ENCODE data around the gene ILKAP. TPM values are rescaled to one million over a fixed set of nuclear protein-coding genes. Genes with fewer than 3 reads are reported as not detected.

Gene ILKAP
- total RNA-seq, 1 experiment from 2014 or later = 55.4 TPM

- no peak for DNase-seq
- BruUV-seq (replicated peaks) = no TSS peak
- Mint-ChIP-seq H3K27ac (ENCODE audit: unreplicated experiment) (no peak overlapping the region), H3K4me3 (ENCODE audit: low read depth, unreplicated experiment) (no peak overlapping the region), H3K9me3 (ENCODE audit: low read depth, unreplicated experiment) (no peaks in the 10 kb centered on the region), H3K4me1 (ENCODE audit: low read depth, unreplicated experiment) (no peaks in the 10 kb centered on the region), H3K36me3 (ENCODE audit: insufficient read depth, unreplicated experiment) (peaks cover 42% of the 10 kb centered on the region), H3K27me3 (ENCODE audit: unreplicated experiment) (no peaks in the 10 kb centered on the region)
- intact Hi-C loops (cut with micrococcal nuclease; ENCODE audit: unreplicated experiment) = no loop called here
- TF ChIP-seq CTCF (IDR thresholded peaks at IDR 0.05; ENCODE audit: unreplicated experiment) = no peak
- CTCF ChIA-PET = no interaction called here
Measured at GRCh38 chr2:238251331-238251730, 47.8 kb upstream of the ILKAP start.

- no peak for TF ChIP-seq CTCF (IDR thresholded peaks at IDR 0.05; ENCODE audit: unreplicated experiment)
- CTCF ChIA-PET = no interaction called here
- peaks cover 44% of the 10 kb centered on the region for H3K36me3 Mint-ChIP-seq (ENCODE audit: insufficient read depth, unreplicated experiment)
- no peak overlapping the region for H3K4me3 Mint-ChIP-seq (ENCODE audit: low read depth, unreplicated experiment)
- no peak overlapping the region for H3K27ac Mint-ChIP-seq (ENCODE audit: unreplicated experiment)
- H3K9me3 Mint-ChIP-seq (ENCODE audit: low read depth, unreplicated experiment) = no peaks in the 10 kb centered on the region
- DNase-seq = no peak
- intact Hi-C loops (cut with micrococcal nuclease; ENCODE audit: unreplicated experiment) = no loop called here
- BruUV-seq (replicated peaks) = no TSS peak
- H3K27me3 Mint-ChIP-seq (ENCODE audit: unreplicated experiment) = no peaks in the 10 kb centered on the region
- no peaks in the 10 kb centered on the region for H3K4me1 Mint-ChIP-seq (ENCODE audit: low read depth, unreplicated experiment)
Measured at GRCh38 chr2:238250896-238251295, 47.4 kb upstream of the ILKAP start.

- intact Hi-C loops (cut with micrococcal nuclease; ENCODE audit: unreplicated experiment) = no loop called here
- no peak for DNase-seq
- H3K27ac Mint-ChIP-seq (ENCODE audit: unreplicated experiment) = no peak overlapping the region
- CTCF ChIA-PET = no interaction called here
- H3K36me3 Mint-ChIP-seq (ENCODE audit: insufficient read depth, unreplicated experiment) = peaks cover 32% of the 10 kb centered on the region
- no peak for TF ChIP-seq CTCF (IDR thresholded peaks at IDR 0.05; ENCODE audit: unreplicated experiment)
- no peaks in the 10 kb centered on the region for H3K9me3 Mint-ChIP-seq (ENCODE audit: low read depth, unreplicated experiment)
- H3K27me3 Mint-ChIP-seq (ENCODE audit: unreplicated experiment) = no peaks in the 10 kb centered on the region
- no peaks in the 10 kb centered on the region for H3K4me1 Mint-ChIP-seq (ENCODE audit: low read depth, unreplicated experiment)
- no TSS peak for BruUV-seq (replicated peaks)
- H3K4me3 Mint-ChIP-seq (ENCODE audit: low read depth, unreplicated experiment) = no peak overlapping the region
Measured at GRCh38 chr2:238247841-238248453, 44.5 kb upstream of the ILKAP start.

GRCh38 chr2:238247002-238247822 is 43.7 kb upstream of the ILKAP start:
- intact Hi-C loops (cut with micrococcal nuclease; ENCODE audit: unreplicated experiment) = no loop called here
- Mint-ChIP-seq H3K9me3 (ENCODE audit: low read depth, unreplicated experiment) (no peaks in the 10 kb centered on the region), H3K4me3 (ENCODE audit: low read depth, unreplicated experiment) (no peak overlapping the region), H3K36me3 (ENCODE audit: insufficient read depth, unreplicated experiment) (peaks cover 25% of the 10 kb centered on the region), H3K27me3 (ENCODE audit: unreplicated experiment) (peaks cover 3% of the 10 kb centered on the region), H3K27ac (ENCODE audit: unreplicated experiment) (no peak overlapping the region), H3K4me1 (ENCODE audit: low read depth, unreplicated experiment) (no peaks in the 10 kb centered on the region)
- DNase-seq = no peak
- no peak for TF ChIP-seq CTCF (IDR thresholded peaks at IDR 0.05; ENCODE audit: unreplicated experiment)
- no TSS peak for BruUV-seq (replicated peaks)
- CTCF ChIA-PET = no interaction called here
